Eye (tissue), 1 donor: ENCODE results near the gene PROK1.
"Not testable (repeated sequence)": the region's sequence is repeated elsewhere in the genome, so short reads cannot be mapped to it uniquely, and the experiment has no call there.

Experiments
- DNase-seq: peaks from one replicate; pipeline ENCODE4 v3.0.0-alpha.2; 2015

PROK1 gene, protein sequence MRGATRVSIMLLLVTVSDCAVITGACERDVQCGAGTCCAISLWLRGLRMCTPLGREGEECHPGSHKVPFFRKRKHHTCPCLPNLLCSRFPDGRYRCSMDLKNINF

DNA sequence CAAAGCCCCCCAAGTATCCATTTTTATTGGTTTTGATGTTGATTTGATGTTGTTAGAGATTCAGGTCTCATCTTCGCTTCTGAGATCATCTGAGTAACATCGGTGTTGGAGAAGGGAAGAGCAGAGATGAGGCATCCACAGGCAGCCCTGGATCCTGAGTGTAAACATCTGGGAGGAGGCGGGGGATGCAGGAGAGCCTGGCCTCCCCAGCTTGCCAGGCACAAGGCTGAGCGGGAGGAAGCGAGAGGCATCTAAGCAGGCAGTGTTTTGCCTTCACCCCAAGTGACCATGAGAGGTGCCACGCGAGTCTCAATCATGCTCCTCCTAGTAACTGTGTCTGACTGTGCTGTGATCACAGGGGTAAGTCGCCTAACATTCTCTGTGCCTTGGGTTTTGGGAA, at the start of gene PROK1:
Gene PROK1, plus strand, starts transcription at position 221 of the 400 bp plus-strand sequence. Its CDS starts 68 bp downstream, at position 289.
- DNase-seq: no peak

DNA sequence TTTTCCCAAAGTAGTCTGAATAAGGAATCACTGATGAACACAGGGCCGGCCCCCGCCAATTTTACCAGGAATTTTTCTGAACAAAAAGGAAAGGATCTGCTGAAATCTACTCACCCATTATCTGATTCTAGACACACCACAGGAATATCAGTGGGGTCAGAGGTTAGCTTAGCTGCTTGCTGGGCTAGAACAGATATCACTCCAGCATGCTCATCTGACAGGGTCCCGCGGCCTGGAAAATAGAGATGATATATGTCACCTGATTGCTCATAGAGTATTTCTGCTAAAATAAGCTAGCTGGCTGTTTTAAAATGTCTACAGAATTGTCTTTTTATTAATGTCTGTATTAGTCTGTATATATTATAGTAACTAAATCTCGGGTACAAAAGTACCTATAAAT, 47.1 kb upstream of the PROK1 start:
- DNase-seq: no peak

DNA sequence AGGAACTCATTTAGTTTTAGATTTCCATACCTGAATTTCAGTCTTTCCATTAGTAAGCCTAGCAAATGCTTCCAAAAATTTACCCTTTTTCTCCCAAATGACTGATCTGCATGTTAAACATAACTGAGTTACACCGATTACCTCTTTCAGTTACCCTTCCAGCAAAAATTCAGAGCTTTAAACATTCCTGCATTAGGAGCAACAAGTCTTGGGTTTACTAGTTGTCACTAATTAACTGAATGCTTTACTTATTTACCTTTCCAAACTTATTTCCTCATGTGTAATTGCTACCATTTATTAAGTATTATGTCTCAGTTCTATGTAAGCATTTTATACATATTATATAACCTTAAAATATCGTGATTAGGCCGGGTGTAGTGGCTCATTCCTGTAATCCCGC, 46.5 kb upstream of the PROK1 start:
- no peak for DNase-seq

DNA sequence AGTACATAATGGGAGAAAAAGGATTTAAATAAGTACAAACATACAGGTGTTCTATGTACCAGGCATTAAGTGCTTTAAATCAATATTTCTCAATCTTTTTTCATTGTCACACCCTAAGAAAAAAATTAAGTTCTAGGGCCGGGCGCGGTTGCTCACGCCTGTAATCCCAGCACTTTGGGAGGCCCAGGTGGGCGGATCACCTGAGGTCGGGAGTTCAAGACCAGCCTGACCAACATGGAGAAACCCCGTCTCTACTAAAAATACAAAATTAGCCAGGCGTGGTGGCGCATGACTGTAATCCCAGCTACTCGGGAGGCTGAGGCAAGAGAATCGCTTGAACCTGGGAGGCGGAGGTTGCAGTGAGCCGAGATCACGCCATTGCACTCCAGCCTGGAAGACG, 44.5 kb upstream of the PROK1 start:
- DNase-seq: not testable (repeated sequence)

DNA sequence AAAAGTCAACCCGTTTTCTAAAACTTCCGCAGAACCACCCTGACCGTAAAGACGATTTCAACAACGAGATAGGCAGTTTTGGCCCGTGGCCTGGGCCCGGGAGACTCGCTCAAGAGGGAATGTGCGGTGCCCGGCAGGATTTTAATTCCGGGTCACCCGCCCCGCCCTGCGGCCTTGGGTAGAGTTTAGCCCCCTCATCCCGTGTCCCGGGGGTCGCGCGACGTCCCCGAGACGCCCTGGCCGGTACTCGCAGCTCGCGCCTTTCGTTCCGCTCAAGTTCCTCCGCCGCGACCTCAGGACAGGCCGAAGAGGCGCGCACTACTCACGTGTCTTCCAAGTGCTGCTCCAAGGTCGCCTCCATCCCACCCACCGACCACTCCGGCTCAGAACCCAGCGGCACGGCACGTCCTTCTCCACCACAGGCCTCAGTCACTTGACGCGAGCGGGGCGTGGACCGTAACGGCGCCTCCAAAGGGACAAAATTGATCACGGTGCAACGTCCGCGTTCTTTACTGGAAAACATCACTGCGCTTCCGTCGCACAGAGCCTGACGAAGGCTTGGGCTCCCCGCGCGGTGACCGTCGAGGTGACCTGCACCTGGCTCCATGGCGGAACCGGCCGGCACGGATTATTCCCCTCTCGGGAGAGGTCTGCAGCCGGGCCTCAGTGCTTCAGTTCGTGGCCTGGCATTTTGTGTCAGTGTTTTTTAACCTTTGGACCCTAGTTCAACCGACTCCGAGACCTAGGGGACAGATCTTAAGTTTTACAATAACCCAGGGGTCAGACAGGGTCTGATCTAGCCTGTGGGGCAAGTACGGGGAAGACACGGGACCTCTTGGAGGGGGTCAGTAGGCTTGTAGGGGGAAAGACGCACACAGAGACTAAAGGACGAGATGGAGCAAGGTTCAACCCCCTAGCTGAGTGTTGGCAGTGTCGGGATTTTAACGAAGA, 43.4 kb upstream of the PROK1 start, which contains the start of gene LAMTOR5:
Gene LAMTOR5, minus strand, starts transcription at position 435 of the 951 bp plus-strand sequence. Its CDS starts 74 bp downstream, at position 361.
- DNase-seq: peak; percentile 98

DNA sequence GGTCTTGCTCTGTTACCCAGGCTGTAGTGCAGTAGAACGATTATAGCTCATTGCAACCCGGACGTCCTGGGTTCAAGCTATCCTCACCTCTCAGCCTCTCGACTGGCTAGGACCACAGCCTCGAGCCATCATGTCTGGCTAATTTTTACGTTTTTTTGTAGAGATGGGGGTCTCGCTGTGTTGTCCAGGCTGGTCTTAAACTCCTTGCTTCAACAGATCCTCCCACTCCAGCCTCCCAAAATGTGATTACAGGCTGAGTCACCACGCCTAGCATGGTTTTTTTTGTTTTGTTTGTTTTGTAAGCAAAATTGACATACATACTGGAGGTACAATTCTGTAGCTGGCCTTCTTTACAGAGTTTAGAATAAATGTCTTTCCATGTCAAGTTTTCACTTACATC, 42.5 kb upstream of the PROK1 start:
- DNase-seq: no peak

DNA sequence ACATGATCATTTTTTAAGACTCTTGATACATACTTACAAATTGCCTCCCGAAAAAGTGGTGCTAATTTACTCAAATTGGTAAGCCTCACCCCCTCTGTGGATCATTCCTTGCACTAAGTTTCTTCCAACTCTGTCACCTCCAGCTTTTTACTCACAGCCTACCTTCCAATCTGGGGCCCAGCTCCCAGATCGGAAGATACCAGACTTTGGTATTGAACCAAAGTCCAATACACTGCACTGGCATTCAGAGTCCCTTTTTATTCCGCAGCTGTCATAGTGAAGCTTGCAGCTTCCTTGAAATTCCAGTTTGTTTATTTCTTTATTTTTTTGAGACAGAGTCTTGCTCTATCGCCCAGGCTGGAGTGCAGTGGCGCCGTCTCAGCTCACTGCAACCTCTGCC, 41.6 kb upstream of the PROK1 start:
- DNase-seq: no peak

DNA sequence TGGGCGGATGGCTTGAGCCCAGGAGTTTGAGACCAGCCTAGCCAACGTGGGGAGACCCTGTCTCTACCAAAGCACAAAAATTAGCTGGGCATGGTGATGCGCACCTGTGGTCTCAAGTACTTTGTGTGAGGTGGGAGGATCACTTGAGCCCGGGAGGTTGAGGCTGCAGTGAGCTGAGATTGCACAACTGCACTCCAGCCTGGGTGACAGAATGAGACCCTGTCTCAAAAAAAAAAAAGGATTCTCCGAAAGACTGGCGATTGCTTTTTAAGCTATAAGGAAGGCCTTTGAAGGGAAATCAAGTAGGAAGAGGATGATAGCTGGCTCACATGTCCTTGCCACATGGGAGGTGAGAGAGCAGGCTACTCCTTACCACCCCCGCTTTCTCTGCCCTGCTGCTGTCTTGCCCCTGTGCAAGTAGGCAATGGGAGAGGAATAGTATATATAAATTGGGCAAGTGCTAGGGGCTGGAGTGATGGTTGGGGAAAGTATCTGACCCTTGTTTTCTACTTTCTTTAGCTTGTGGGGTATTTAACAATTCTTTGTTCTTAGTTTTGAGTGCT, 39.7 kb upstream of the PROK1 start:
- DNase-seq: no peak

DNA sequence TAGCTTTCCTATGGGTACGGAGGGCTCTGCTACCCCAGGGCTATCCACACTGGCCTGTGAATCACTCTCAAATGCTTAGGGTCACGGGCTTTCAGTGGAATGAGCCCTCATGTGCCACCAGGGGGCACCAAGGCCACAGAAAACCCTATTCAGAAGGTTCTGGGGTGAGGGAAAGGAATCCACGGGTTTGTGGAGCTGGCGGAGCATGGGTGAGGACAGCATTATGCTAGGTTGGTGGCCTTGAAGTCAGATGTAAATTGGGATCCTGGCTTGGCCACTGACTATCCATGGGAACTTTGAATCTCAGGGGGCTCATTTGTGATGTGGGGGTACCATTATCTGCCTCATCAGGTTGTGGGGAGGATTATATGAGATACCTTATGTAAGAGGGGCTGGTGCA, 38.4 kb upstream of the PROK1 start:
- DNase-seq: peak; percentile 83

DNA sequence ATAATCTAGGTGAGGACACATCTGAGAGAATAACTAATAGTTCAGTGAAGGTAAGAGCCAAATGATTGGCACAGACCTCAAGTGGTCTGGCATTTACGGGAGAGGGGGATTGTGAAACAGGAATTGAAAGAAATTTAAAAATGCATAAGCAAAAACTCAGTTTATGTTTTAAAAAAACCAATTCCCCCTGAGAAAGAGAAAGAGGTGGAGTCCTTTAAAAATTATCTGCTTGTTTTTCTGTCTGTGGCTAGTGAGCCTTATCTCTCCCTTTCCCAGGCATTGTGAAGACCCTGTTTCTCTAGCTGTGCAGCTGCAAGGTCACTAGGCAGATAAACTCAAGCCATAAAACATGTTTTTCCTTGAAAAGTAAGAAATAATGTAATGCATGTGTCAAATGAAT, 37.9 kb upstream of the PROK1 start:
- not testable (repeated sequence) for DNase-seq

DNA sequence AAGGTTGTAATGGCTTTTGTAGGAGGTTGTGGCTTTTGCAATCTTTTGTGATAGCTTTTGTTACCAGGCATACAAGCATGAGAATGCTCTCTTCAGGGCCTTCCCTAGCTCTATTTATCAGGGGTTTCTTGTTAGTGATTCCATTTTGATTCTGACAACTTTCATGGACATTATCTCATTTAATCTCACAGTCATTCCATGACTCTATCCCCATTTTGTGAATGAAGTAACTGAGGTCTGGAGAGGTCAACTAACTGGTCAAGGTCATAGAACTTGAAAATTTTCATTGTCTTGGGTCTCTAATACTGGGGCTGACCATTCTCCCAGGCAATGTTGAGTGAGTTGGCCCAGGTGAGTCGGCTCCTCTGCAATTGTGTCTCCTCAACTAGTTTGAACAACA, 32.2 kb upstream of the PROK1 start:
- DNase-seq: no peak

DNA sequence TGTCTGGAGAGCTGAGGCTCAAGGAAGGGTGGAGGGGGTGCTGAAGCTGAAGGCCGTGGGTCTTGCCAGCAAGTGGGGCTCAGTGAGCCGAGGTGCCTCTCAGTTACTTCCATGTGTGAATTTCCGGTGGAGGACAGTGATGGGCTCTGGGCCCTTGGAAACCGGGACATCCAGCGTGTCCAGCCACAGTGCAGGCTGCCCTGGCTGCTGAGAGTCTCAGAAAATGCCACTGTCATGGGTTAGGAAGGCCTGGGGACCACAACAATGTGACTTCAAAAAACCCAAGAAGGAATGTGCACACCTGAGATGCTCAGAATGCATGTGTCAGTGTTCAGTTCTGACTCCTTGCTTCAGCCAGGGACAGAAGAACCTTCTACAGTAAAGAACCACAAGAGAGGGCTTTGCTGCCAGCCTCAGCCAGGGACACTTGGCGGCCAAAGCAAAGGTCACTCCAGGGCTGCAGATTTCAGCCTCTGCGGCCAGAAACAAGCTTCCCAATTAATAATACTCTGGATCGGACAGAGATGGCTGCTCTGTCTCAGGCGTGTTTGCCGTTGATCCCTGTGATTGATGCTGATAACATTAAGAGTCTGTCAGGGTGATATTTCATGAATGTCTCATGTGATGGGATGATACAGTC, 30.8 kb upstream of the PROK1 start:
- DNase-seq: no peak

DNA sequence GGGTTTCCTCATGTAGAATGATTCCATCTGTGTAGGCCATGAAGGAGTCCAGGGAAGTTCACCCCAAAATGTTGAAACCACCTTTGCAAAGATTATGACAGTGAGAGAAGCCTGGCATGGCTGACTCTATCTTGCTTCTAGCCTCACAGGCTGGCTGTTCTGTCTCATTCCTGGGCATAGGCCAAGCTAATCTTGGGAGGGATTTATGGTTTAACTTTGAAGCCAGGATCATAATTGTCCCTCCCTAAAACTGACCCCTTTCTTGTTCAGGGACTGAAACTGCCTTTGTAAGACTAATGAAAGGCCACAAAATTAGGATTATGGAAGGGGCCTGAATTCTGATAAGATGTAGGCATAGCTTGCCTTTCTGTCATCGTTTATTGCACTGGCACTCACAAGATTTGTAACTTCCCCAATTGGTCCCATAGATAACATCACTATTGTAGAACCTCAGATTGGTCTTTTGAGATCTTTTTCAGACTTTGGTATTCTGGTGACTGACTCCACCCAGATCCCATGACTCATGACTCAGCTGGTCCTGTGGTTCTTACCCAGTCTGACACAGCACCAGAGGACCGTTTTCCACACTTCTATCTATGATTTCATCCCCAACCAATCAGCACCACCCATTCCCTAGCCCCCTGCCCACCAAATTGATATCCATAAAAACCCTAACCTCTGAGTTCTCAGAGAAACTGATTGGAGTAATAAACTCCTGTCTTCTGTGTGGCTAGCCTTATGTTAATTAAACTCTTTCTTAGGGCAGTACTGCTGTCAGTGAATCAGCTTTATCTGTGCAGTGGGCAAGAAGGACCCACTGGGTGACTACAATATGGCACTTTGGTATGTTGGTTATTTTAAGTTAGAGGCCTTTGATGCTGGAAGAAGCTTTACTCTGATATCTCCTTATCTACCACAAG, 29.8 kb upstream of the PROK1 start:
- no peak for DNase-seq

DNA sequence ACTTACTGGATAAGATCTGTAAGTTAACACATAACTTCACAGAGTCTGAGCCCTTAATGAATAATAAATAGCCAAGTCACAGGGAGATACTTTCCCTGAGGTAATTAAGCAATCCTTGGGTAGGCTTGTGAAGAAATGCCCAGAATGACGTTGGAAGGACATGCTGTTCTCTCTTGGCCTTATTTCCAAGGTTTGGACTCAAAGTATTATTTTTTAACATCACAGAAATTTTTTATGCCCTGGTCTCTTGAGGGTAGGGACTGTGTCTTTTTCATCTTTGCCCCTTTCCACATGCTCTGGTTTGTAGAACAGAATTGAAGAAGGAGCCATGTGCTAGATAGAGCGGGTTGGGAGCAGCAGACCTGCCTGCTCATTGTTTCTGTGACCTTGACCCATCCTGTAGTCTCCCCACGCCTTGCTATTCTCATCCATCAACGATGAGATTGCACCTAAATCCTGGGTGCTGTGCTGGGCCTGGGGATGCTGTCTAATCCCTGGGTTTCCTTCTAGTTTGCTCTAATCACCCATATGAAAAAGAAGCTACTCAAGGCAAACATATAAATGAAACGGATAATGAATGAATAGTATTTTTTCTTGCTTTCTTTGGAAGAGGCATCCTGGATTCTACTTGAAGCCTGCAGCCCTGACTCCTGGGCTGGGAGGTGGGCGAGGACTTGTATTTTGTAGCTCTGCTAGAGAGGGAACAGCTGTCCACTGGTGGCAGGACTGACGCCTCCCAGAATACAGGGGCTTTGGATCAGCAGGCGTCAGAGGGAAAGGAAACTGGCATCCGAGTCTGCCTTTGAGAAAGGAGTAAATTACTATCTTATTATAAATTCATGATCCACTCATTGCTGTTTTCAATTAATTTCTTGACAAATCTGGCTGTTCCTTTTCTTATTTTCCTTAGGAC, 26.0 kb upstream of the PROK1 start:
- no peak for DNase-seq

DNA sequence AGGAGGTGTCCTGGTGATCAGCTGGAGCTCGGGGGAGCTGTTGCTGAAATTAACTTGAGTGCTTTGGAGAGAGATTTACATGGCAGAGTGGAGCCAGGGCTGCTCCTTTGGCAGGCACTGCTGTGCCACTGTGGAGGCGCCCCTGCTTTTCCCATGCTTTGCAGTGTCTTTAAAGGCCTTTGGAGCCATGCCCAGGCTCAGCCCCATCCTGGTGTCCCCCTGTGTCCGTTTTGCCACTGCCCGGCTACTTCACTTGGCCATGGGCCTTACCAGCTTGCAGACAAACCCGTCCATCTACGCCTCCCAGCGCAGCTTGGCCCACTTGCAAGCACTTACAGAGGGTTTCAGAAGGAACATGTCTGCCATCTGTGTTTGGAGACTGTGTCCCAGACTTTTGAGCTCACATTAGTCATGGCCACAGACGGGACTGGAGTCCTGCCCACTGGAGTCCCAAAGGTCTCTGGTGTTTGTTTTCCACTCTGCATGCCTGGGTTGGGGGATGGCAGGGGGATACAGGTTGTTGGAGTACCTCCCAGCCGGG, 25.3 kb upstream of the PROK1 start:
- DNase-seq: no peak

DNA sequence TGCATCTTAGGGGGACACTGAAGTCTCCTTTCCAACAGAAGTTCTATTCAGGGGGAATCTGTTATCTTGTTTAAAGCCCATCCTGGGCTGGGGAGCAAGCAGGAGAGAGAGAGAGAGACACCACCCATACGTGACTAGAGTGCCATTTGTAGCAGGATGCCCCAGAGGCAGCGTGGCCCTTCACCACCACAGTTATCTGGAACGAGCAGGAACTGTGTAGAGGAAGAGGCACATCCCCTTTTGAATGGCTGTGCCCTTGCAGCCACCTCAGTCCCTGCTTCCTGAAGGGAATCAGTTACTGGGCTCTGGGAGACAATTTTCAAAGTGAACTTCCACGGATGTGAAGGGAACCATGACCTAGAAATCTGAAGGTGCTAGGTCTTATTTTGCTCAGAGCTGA, 24.1 kb upstream of the PROK1 start:
- no peak for DNase-seq

DNA sequence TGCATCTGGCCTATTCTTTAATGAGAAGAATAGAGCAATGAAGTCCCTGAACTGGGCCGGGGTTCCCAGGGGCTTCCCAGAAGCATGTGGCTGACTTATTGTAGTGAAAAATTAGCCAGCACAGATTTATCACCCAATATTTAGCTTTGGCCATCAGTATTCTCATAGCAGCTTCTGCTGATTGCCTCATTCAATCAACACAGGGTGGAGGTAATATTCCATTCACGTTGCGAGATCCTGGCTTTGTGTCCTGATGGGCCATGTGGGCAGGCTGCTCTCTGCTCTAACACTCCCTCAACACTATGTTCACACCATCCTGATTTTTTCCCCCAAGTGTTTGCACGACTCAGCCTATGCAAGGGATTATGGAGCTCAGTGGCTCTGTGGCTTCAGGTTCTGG, 22.0 kb upstream of the PROK1 start:
- DNase-seq: no peak

DNA sequence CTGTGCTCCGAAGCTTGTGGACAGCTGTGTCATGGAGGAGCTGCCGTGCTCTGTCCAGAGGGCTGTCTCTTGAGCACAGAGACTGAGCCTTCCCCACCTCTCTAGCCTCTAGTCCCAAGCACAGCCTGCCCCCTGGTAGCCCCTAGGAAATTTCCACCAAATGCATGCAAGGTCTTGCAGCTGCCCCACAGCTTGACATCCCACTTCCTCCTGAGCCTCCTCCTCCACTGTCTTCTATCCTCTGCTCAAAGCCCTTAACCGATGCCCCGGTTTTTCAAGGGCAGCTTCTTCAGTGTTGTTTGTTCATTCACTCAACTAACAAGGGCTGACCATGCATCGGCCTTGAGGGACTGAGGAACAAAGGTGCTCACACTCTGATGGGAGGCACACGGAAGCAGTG, 20.6 kb upstream of the PROK1 start:
- DNase-seq: no peak

DNA sequence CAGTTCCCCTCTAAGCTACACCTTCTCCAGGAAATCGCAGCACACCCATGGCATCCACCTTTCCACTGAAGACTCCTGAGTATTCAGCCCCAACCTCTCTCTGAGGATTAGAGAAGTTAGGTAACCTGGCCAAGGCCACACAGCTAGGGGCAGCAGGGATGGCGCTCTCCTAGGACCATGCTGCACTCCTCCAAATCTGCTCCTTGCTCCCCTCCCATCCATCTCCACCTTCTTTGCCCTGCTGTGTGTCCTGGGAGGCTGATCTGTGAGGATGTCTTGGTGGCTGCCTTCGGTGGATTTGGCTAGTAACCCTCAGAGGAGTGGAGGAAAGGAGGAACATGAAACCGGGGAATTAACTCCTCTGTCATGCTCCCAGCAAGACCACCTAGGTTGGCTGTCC, 20.0 kb upstream of the PROK1 start:
- no peak for DNase-seq

DNA sequence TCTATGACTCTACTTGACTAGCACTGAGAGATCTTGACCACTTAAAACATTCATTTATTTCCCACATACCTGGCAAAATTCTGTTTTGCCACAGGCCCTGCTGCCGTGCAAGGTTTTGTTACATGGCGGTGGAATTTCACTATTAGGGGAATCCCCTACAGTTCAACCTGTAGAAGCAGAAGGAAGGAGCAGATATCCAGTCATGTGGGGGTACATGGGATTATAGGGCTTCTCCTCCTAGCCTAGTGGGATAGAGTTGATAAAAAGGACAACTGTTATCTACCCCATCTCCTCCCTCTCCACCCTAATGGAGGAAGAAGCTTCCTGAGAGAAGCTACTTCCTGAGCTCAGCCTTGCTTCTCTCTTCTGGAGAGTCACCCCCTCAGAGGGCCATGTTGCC, 17.7 kb upstream of the PROK1 start:
- no peak for DNase-seq

DNA sequence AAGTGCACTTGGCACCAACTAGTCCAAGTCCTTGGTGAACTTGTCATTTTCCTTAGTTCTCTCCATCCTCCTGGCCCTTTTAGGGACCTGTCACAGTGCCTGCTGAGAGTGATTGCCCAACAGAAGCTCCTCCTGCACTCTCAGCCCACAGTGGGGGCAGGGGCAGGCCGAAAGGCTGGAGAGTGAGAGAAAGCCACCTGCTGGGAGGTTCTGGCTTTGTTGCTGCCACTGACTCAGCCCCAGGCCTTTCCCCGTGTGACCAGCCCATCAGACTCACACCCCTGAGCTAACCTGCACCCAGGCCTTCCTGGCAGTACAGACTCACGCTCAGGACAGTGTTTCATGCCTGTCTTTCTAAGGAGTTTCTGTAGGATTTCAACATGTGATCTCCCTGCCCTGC, 17.1 kb upstream of the PROK1 start:
- DNase-seq: peak; percentile 26
